GM19035 (cell line): ENCODE measurements around the gene ATP11A.

Source experiments
- ATAC-seq: cut with Tn5 transposase; IDR thresholded peaks from one replicate; pipeline ENCODE4 v1.9.1; 2021; ENCODE audit not compliant: unreplicated experiment

ATP11A gene

GRCh38 chr13:112888238-112889111 is 198.6 kb downstream of the ATP11A start:
- ATAC-seq = no peak

GRCh38 chr13:112889351-112890290 is 199.8 kb downstream of the ATP11A start:
- no peak for ATAC-seq

- no peak for ATAC-seq
These were observed 200.7 kb downstream of the ATP11A start for GRCh38 chr13:112890316-112891145.

GRCh38 chr13:112891477-112892401 is 201.9 kb downstream of the ATP11A start:
- ATAC-seq = no peak

GRCh38 chr13:112892426-112893206 is 202.8 kb downstream of the ATP11A start:
- no peak for ATAC-seq

GRCh38 chr13:112893207-112893569 is 203.3 kb downstream of the ATP11A start:
- ATAC-seq = no peak

GRCh38 chr13:112893570-112894422 is 204.0 kb downstream of the ATP11A start:
- ATAC-seq = no peak

GRCh38 chr13:112894423-112894672 is 204.5 kb downstream of the ATP11A start:
- ATAC-seq = no peak

GRCh38 chr13:112894673-112895481 is 205.0 kb downstream of the ATP11A start:
- ATAC-seq = no peak

- no peak for ATAC-seq
These were observed 206.0 kb downstream of the ATP11A start for GRCh38 chr13:112895521-112896465.

- no peak for ATAC-seq
These were observed 207.1 kb downstream of the ATP11A start for GRCh38 chr13:112896736-112897602.

GRCh38 chr13:112897603-112897955 is 207.7 kb downstream of the ATP11A start:
- no peak for ATAC-seq

- no peak for ATAC-seq
These were observed 208.2 kb downstream of the ATP11A start for GRCh38 chr13:112897956-112898620.

GRCh38 chr13:112898621-112899280 is 208.9 kb downstream of the ATP11A start:
- no peak for ATAC-seq
